SK-N-SH (cell line): ENCODE results near the gene IRAK3. TPM values are rescaled to one million over a fixed set of nuclear protein-coding genes. Genes with fewer than 3 reads are reported as not detected.

Experiments
- CTCF ChIA-PET: fragments of 300-600, 350-600 bp; formaldehyde crosslinking; extraction: SDS; loops from one replicate; lab custom pipeline; 2021; lab: Yijun Ruan, JAX
- POLR2A ChIA-PET: fragments of 350-600 bp; sonication (Branson Sonifier 250); formaldehyde crosslinking; extraction: SDS; loops from one replicate; lab custom pipeline; 2020; ENCODE audit warnings: antibody characterized with exemption, inconsistent platforms; lab: Yijun Ruan, JAX
- DNase-seq: peaks from one replicate; pipeline ENCODE4 v3.0.0; 2012
- H2AFZ ChIP-seq: fragments of 200-600 bp; sonication (generic); 2 replicates; pipeline ENCODE4 v1.8.1; 2016; ENCODE audit warnings: antibody characterized with exemption, mild to moderate bottlenecking, low read depth
- H3F3A ChIP-seq: fragments of 200-600 bp; sonication (generic); replicated peaks from 2 replicates; pipeline ENCODE3; 2016; ENCODE audit warnings: antibody characterized with exemption, mild to moderate bottlenecking; ENCODE audit not compliant: insufficient read depth
- H3K27ac ChIP-seq, 2 experiments: fragments of 200-500 bp in 1 of 2; fragments of 200-600 bp in 1 of 2; sonication (Bioruptor generic) in 1 of 2; sonication (generic), shearing (Covaris generic) in 1 of 2; 2 replicates each; pipeline versions ENCODE4 v1.5.1 to v1.6.1; 2014 to 2016; ENCODE audit warnings: low read depth in 2 of 2, inconsistent platforms in 1 of 2, low read length in 1 of 2, mild to moderate bottlenecking in 1 of 2, mixed read lengths in 1 of 2
- H3K27me3 ChIP-seq: fragments of 200-600 bp; sonication (generic), shearing (Covaris generic); 2 replicates; pipeline ENCODE4 v1.6.1; 2016; ENCODE audit warnings: mixed run types; ENCODE audit not compliant: insufficient read depth
- H3K36me3 ChIP-seq, 2 experiments: fragments of 200-500 bp in 1 of 2; fragments of 200-600 bp in 1 of 2; sonication (Bioruptor generic) in 1 of 2; sonication (generic) in 1 of 2; replicated peaks in 1 of 2; 2 replicates each; pipeline versions ENCODE3 to v1.5.1; 2014 to 2016; ENCODE audit warnings: low read length in 1 of 2, mild to moderate bottlenecking in 1 of 2; ENCODE audit not compliant: insufficient read depth in 2 of 2, control insufficient read depth in 1 of 2
- H3K4me1 ChIP-seq, 2 experiments: fragments of 200-500 bp in 1 of 2; fragments of 200-600 bp in 1 of 2; sonication (Bioruptor generic) in 1 of 2; sonication (generic), shearing (Covaris generic) in 1 of 2; 2 replicates each; pipeline versions ENCODE4 v1.5.1 to v1.6.1; 2014 to 2016; ENCODE audit warnings: low read depth in 1 of 2, low read length in 1 of 2, mixed run types in 1 of 2; ENCODE audit not compliant: insufficient read depth in 2 of 2, control insufficient read depth in 1 of 2
- H3K4me2 ChIP-seq: fragments of 200-600 bp; sonication (generic), shearing (Covaris generic); 2 replicates; pipeline ENCODE4 v1.6.1; 2017; ENCODE audit warnings: mixed run types
- H3K4me3 ChIP-seq, 2 experiments: fragments of 200-500 bp in 1 of 2; fragments of 200-600 bp in 1 of 2; sonication (Bioruptor generic) in 1 of 2; sonication (generic), shearing (Covaris generic) in 1 of 2; 2 replicates each; pipeline versions ENCODE4 v1.5.1 to v1.8.1; 2014 to 2016; ENCODE audit warnings: low read depth in 2 of 2, inconsistent platforms in 1 of 2, low read length in 1 of 2, mild to moderate bottlenecking in 1 of 2, mixed read lengths in 1 of 2, moderate library complexity in 1 of 2
- H3K79me2 ChIP-seq: fragments of 200-600 bp; sonication (generic); 2 replicates; pipeline ENCODE4 v1.8.1; 2017; ENCODE audit warnings: mild to moderate bottlenecking; ENCODE audit not compliant: insufficient read depth
- H3K9ac ChIP-seq: fragments of 200-600 bp; sonication (generic); 2 replicates; pipeline ENCODE4 v1.6.1; 2017; ENCODE audit warnings: mixed run types
- H3K9me2 ChIP-seq: fragments of 200-600 bp; sonication (generic); 2 replicates; pipeline ENCODE4 v1.6.1; 2017; ENCODE audit warnings: mixed run types
- H3K9me3 ChIP-seq: fragments of 200-600 bp; sonication (generic); 2 replicates; pipeline ENCODE4 v1.6.1; 2017; ENCODE audit warnings: mixed run types, mild to moderate bottlenecking, moderate library complexity
- H4K20me1 ChIP-seq: fragments of 200-600 bp; sonication (generic); 2 replicates; pipeline ENCODE4 v1.6.1; 2017; ENCODE audit warnings: mild to moderate bottlenecking, mixed run types; ENCODE audit not compliant: insufficient read depth
- ELF1 ChIP-seq: IDR thresholded peaks from 2 replicates; pipeline ENCODE4 v1.4.0; 2012
- EP300 ChIP-seq, 2 experiments: IDR thresholded peaks; 2 replicates each; pipeline versions ENCODE4 v1.4.0 to v1.6.1; 2012; ENCODE audit warnings: borderline replicate concordance in 1 of 2, low read depth in 1 of 2, low read length in 1 of 2
- FOSL2 ChIP-seq: IDR thresholded peaks from 2 replicates; pipeline ENCODE4 v1.4.0; 2012; ENCODE audit warnings: low read depth, mild to moderate bottlenecking, moderate library complexity, borderline replicate concordance
- FOXM1 ChIP-seq: IDR thresholded peaks from 2 replicates; pipeline ENCODE4 v1.4.0; 2012; ENCODE audit warnings: low read depth, mild to moderate bottlenecking
- POLR2AphosphoS5 ChIP-seq: IDR thresholded peaks from 2 replicates; pipeline ENCODE4 v1.6.1; 2012; ENCODE audit warnings: low read depth, low read length
- RAD21 ChIP-seq: IDR thresholded peaks from 2 replicates; pipeline ENCODE4 v1.6.1; 2012; ENCODE audit warnings: mild to moderate bottlenecking, low read length
- SIN3A ChIP-seq: IDR thresholded peaks from 2 replicates; pipeline ENCODE4 v1.6.1; 2012; ENCODE audit warnings: low read depth, mild to moderate bottlenecking, low read length, moderate library complexity, borderline replicate concordance
- SMC3 ChIP-seq: IDR thresholded peaks from 2 replicates; pipeline ENCODE4 v1.6.1; 2012; ENCODE audit warnings: low read depth, low read length, improper control_type of control experiment
- TCF12 ChIP-seq: IDR thresholded peaks from 2 replicates; pipeline ENCODE4 v1.4.0; 2012
- TEAD4 ChIP-seq: IDR thresholded peaks from 2 replicates; pipeline ENCODE4 v1.4.0; 2012; ENCODE audit warnings: mild to moderate bottlenecking, borderline replicate concordance; ENCODE audit not compliant: insufficient read depth
- whole genome bisulfite sequencing: methylation state at CpG from one replicate; pipeline ENCODE4 v1.1.6; 2017; ENCODE audit warnings: low lambda C conversion rate; 5-methylcytosine and 5-hydroxymethylcytosine counted together
- polyA plus RNA-seq, 3 experiments: library from polyadenylated mRNA; depleted of rRNA; stranded (reverse); fragments of >200 nt; gene quantifications; 2 replicates each; pipeline ENCODE4 v1.2.3, GENCODE V29; 2012
- TF ChIP-seq, protein P1 (sequence below): IDR thresholded peaks from 2 replicates; pipeline ENCODE4 v1.4.0; 2012; ENCODE audit warnings: low read depth, borderline replicate concordance
- TF ChIP-seq, protein P2 (sequence below): fragments of 150-350 bp; IDR thresholded peaks from 2 replicates; pipeline ENCODE4 v1.6.1; 2017; ENCODE audit warnings: antibody characterized with exemption, low read length, low read depth, borderline replicate concordance
- TF ChIP-seq, protein P3 (sequence below): IDR thresholded peaks from 2 replicates; pipeline ENCODE4 v1.4.0; 2012; ENCODE audit warnings: low read depth
- TF ChIP-seq, protein P4 (sequence below): IDR thresholded peaks from 2 replicates; pipeline ENCODE4; 2012
- TF ChIP-seq, protein P5 (sequence below): fragments of 200-600 bp; sonication (generic); IDR thresholded peaks from 2 replicates; pipeline ENCODE4 v1.6.1; 2017; ENCODE audit warnings: antibody characterized with exemption, mild to moderate bottlenecking, moderate library complexity
- TF ChIP-seq, protein P6 (sequence below): IDR thresholded peaks from 2 replicates; pipeline ENCODE4 v1.4.0; 2012; ENCODE audit warnings: low read depth, borderline replicate concordance
- TF ChIP-seq, protein P7 (sequence below): IDR thresholded peaks from 2 replicates; pipeline ENCODE4 v1.6.1; 2012; ENCODE audit warnings: mild to moderate bottlenecking, low read depth, low read length, moderate library complexity

IRAK3 gene
- polyA plus RNA-seq, 1 of the 3 experiments (the other 2 are of a cell fraction): not detected

DNA sequence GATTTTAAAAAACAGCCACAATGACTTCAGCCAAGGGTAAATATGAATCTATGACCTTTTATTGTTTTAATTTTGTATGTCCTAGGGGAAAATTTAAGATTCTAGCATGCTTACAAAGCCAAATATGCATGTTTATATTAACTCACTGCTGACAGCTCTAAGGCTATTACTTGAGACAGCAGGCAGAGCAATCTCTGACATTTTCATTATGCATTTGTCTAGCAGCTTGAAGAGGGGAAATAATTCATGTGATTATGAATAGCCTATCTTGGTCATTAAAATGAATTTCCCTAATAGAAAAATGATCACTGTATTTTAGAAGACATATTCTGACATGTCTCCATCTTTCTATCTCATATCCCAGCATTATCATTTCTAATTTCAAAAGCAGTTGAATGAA is 66.7 kb downstream of the IRAK3 start:
- Histone ChIP-seq H3K27me3 (peaks cover 13% of the 10 kb centered on the region; the same call in 1 of the 2 replicates), H3K36me3 (no peaks in the 10 kb centered on the region), H4K20me1 (no peaks in the 10 kb centered on the region), H3K9me2 (no peaks in the 10 kb centered on the region), H3K79me2 (no peaks in the 10 kb centered on the region), H3K4me2 (no peak overlapping the region), H3K27ac (no peak overlapping the region), H3F3A (no peaks in the 10 kb centered on the region), H3K9me3 (no peaks in the 10 kb centered on the region), H2AFZ (no peak overlapping the region), H3K9ac (no peak overlapping the region), H3K4me1 (no peaks in the 10 kb centered on the region; a peak in 1 of 4 replicates), H3K4me3 (no peak overlapping the region)
- TF ChIP-seq POLR2AphosphoS5 (no peak), TCF12 (no peak)
- TF ChIP-seq, protein P1, sequence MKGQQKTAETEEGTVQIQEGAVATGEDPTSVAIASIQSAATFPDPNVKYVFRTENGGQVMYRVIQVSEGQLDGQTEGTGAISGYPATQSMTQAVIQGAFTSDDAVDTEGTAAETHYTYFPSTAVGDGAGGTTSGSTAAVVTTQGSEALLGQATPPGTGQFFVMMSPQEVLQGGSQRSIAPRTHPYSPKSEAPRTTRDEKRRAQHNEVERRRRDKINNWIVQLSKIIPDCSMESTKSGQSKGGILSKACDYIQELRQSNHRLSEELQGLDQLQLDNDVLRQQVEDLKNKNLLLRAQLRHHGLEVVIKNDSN: no peak
- CTCF ChIA-PET: interaction anchor here (0.8 to 2.7 kb wide), 4 partner anchors 8 to 153 kb away, joined by 3 to 15 read pairs (median 4); no protein-coding TSS in a partner anchor
- POLR2A ChIA-PET: no interaction called here
- DNase-seq: no peak

DNA sequence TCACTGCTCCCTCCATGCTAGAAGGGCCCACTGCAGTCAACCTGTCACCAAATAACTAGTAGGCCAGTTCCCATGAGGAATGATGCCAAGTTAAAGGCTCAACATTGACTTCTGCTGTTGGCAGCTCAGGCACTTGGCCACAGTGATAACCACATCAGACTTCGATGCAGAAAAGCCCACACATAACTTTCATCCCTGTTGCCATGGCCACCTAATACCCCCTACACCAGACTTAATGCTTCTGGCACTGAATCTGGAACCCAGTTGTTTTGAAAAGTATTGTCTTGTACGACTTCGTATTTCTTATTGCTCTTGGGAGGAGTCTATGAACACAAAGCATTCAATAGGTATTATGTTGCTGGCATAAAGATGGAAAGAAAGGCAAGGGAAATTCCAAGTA is 69.0 kb downstream of the IRAK3 start:
- DNase-seq: no peak
- H3K79me2 ChIP-seq: no peaks in the 10 kb centered on the region
- H3K9ac ChIP-seq: no peak overlapping the region
- no peaks in the 10 kb centered on the region for H3F3A ChIP-seq
- peaks cover 9% of the 10 kb centered on the region; the same call in 1 of the 2 replicates for H3K27me3 ChIP-seq
- ChIA-PET CTCF (interaction anchor here (2.7 kb wide), 1 partner anchor 12 kb away, joined by 15 read pairs; no protein-coding TSS in a partner anchor), POLR2A (no interaction called here)
- no peaks in the 10 kb centered on the region; a peak in 1 of 4 replicates for H3K4me1 ChIP-seq
- no peak overlapping the region for H3K4me3 ChIP-seq
- no peaks in the 10 kb centered on the region for H3K9me3 ChIP-seq
- WGBS: 33% methylated on average over 3 of the region's 3 CpGs
- H3K4me2 ChIP-seq: no peak overlapping the region
- H3K9me2 ChIP-seq: no peaks in the 10 kb centered on the region
- H2AFZ ChIP-seq: no peak overlapping the region
- H3K27ac ChIP-seq: no peak overlapping the region
- no peaks in the 10 kb centered on the region for H4K20me1 ChIP-seq
- H3K36me3 ChIP-seq: no peaks in the 10 kb centered on the region
- TF ChIP-seq, protein P2, sequence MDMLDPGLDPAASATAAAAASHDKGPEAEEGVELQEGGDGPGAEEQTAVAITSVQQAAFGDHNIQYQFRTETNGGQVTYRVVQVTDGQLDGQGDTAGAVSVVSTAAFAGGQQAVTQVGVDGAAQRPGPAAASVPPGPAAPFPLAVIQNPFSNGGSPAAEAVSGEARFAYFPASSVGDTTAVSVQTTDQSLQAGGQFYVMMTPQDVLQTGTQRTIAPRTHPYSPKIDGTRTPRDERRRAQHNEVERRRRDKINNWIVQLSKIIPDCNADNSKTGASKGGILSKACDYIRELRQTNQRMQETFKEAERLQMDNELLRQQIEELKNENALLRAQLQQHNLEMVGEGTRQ: no peak
- TF ChIP-seq SIN3A (no peak), FOSL2 (no peak), FOXM1 (no peak), ELF1 (no peak), RAD21 (no peak), EP300 (IDR thresholded peaks at IDR 0.05; ENCODE audit: borderline replicate concordance in 1 of 2, low read depth in 1 of 2, low read length in 1 of 2) (no peak), SMC3 (no peak), POLR2AphosphoS5 (no peak), TEAD4 (no peak)
- TF ChIP-seq, protein P3, sequence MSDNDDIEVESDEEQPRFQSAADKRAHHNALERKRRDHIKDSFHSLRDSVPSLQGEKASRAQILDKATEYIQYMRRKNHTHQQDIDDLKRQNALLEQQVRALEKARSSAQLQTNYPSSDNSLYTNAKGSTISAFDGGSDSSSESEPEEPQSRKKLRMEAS: no peak
- TF ChIP-seq, protein P4, sequence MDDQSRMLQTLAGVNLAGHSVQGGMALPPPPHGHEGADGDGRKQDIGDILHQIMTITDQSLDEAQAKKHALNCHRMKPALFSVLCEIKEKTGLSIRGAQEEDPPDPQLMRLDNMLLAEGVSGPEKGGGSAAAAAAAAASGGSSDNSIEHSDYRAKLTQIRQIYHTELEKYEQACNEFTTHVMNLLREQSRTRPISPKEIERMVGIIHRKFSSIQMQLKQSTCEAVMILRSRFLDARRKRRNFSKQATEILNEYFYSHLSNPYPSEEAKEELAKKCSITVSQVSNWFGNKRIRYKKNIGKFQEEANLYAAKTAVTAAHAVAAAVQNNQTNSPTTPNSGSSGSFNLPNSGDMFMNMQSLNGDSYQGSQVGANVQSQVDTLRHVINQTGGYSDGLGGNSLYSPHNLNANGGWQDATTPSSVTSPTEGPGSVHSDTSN: no peak
- TF ChIP-seq, protein P5, sequence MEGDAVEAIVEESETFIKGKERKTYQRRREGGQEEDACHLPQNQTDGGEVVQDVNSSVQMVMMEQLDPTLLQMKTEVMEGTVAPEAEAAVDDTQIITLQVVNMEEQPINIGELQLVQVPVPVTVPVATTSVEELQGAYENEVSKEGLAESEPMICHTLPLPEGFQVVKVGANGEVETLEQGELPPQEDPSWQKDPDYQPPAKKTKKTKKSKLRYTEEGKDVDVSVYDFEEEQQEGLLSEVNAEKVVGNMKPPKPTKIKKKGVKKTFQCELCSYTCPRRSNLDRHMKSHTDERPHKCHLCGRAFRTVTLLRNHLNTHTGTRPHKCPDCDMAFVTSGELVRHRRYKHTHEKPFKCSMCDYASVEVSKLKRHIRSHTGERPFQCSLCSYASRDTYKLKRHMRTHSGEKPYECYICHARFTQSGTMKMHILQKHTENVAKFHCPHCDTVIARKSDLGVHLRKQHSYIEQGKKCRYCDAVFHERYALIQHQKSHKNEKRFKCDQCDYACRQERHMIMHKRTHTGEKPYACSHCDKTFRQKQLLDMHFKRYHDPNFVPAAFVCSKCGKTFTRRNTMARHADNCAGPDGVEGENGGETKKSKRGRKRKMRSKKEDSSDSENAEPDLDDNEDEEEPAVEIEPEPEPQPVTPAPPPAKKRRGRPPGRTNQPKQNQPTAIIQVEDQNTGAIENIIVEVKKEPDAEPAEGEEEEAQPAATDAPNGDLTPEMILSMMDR: no peak
- TF ChIP-seq, protein P6, sequence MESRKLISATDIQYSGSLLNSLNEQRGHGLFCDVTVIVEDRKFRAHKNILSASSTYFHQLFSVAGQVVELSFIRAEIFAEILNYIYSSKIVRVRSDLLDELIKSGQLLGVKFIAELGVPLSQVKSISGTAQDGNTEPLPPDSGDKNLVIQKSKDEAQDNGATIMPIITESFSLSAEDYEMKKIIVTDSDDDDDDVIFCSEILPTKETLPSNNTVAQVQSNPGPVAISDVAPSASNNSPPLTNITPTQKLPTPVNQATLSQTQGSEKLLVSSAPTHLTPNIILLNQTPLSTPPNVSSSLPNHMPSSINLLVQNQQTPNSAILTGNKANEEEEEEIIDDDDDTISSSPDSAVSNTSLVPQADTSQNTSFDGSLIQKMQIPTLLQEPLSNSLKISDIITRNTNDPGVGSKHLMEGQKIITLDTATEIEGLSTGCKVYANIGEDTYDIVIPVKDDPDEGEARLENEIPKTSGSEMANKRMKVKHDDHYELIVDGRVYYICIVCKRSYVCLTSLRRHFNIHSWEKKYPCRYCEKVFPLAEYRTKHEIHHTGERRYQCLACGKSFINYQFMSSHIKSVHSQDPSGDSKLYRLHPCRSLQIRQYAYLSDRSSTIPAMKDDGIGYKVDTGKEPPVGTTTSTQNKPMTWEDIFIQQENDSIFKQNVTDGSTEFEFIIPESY: no peak
- TF ChIP-seq, protein P7, sequence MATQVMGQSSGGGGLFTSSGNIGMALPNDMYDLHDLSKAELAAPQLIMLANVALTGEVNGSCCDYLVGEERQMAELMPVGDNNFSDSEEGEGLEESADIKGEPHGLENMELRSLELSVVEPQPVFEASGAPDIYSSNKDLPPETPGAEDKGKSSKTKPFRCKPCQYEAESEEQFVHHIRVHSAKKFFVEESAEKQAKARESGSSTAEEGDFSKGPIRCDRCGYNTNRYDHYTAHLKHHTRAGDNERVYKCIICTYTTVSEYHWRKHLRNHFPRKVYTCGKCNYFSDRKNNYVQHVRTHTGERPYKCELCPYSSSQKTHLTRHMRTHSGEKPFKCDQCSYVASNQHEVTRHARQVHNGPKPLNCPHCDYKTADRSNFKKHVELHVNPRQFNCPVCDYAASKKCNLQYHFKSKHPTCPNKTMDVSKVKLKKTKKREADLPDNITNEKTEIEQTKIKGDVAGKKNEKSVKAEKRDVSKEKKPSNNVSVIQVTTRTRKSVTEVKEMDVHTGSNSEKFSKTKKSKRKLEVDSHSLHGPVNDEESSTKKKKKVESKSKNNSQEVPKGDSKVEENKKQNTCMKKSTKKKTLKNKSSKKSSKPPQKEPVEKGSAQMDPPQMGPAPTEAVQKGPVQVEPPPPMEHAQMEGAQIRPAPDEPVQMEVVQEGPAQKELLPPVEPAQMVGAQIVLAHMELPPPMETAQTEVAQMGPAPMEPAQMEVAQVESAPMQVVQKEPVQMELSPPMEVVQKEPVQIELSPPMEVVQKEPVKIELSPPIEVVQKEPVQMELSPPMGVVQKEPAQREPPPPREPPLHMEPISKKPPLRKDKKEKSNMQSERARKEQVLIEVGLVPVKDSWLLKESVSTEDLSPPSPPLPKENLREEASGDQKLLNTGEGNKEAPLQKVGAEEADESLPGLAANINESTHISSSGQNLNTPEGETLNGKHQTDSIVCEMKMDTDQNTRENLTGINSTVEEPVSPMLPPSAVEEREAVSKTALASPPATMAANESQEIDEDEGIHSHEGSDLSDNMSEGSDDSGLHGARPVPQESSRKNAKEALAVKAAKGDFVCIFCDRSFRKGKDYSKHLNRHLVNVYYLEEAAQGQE: no peak
